Measurements from ENCODE around the gene AIFM3.
"Not testable (repeated sequence)": the region's sequence is repeated elsewhere in the genome, so short reads cannot be mapped to it uniquely, and the experiment has no call there.

The AIFM3 gene

GRCh38 chr22:20970939-20971657, 4.0 kb downstream of the AIFM3 start:
- no peak for TF ChIP-seq EZH2phosphoT487 (IDR thresholded peaks at IDR 0.05; ENCODE audit: borderline replicate concordance)
- TF ChIP-seq, protein P1, sequence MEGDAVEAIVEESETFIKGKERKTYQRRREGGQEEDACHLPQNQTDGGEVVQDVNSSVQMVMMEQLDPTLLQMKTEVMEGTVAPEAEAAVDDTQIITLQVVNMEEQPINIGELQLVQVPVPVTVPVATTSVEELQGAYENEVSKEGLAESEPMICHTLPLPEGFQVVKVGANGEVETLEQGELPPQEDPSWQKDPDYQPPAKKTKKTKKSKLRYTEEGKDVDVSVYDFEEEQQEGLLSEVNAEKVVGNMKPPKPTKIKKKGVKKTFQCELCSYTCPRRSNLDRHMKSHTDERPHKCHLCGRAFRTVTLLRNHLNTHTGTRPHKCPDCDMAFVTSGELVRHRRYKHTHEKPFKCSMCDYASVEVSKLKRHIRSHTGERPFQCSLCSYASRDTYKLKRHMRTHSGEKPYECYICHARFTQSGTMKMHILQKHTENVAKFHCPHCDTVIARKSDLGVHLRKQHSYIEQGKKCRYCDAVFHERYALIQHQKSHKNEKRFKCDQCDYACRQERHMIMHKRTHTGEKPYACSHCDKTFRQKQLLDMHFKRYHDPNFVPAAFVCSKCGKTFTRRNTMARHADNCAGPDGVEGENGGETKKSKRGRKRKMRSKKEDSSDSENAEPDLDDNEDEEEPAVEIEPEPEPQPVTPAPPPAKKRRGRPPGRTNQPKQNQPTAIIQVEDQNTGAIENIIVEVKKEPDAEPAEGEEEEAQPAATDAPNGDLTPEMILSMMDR (conservative IDR thresholded peaks at IDR 0.05; ENCODE audit: low read length): no peak
- H3K4me3 ChIP-seq (ENCODE audit: low read length, poor library complexity, severe bottlenecking): no peak overlapping the region
- no peaks in the 10 kb centered on the region for H3K79me2 ChIP-seq (ENCODE audit: insufficient read depth, low read length)
- no peak overlapping the region for H3K4me2 ChIP-seq (ENCODE audit: low read depth, low read length, poor library complexity, severe bottlenecking)
- H3F3A ChIP-seq (ENCODE audit: low read depth): no peaks in the 10 kb centered on the region
- no peaks in the 10 kb centered on the region for H4K20me1 ChIP-seq (ENCODE audit: insufficient read depth, low read length, poor library complexity, severe bottlenecking)
- no peak overlapping the region for H2AFZ ChIP-seq (ENCODE audit: low read length)
- no peaks in the 10 kb centered on the region for H3K36me3 ChIP-seq (ENCODE audit: insufficient read depth, low read length)
- H3K9me2 ChIP-seq (replicated peaks; ENCODE audit: low read depth, low read length): no peaks in the 10 kb centered on the region
- H3K27me3 ChIP-seq (ENCODE audit: insufficient read depth, low read length, poor library complexity, severe bottlenecking): no peaks in the 10 kb centered on the region
- no peak overlapping the region for H3K9ac ChIP-seq (ENCODE audit: low read depth, low read length, poor library complexity, severe bottlenecking)
- H3K9me3 ChIP-seq (ENCODE audit: insufficient read depth, low read depth, low read length): no peaks in the 10 kb centered on the region
- H3K4me1 ChIP-seq (ENCODE audit: insufficient read depth, low read length, poor library complexity, severe bottlenecking): peaks cover under 1% of the 10 kb centered on the region

DNA sequence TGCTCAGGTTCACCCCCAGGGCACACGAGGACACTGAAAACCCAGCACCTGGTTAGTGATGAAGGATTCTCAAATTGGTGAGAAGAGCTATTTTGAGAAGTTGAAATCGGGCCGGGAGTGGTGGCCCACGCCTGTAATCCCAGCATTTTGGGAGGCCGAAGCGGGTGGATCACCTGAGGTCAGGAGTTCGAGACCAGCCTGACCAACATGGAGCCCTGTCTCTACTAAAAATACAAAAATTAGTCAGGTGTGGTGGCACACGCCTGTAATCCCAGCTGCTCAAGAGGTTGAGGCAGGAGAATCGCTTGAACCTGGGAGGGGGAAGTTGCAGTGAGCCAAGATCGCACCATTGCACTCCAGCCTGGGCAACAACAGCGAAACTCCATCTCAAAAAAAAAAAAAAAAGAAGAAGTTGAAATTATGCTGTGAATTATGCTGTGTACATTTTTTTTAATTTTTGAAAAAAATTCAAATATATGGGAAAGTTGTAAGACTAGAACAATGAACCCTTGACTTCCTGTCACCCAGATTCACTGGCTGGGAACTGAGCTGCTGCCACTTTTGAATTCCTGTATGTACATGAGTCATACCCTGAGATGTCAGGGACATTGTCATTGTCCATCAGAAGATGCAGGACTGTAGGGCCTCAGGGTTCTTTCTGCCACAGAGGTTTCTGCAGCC, 5.1 kb downstream of the AIFM3 start:
- H3K4me3 ChIP-seq (ENCODE audit: low read length, poor library complexity, severe bottlenecking); H2AFZ ChIP-seq (ENCODE audit: low read length); H3K9ac ChIP-seq (ENCODE audit: low read depth, low read length, poor library complexity, severe bottlenecking); H3F3A ChIP-seq (ENCODE audit: low read depth); H3K36me3 ChIP-seq (ENCODE audit: insufficient read depth, low read length); H3K9me3 ChIP-seq (ENCODE audit: insufficient read depth, low read depth, low read length); H3K79me2 ChIP-seq (ENCODE audit: insufficient read depth, low read length); H3K27me3 ChIP-seq (ENCODE audit: insufficient read depth, low read length, poor library complexity, severe bottlenecking); H4K20me1 ChIP-seq (ENCODE audit: insufficient read depth, low read length, poor library complexity, severe bottlenecking); H3K4me1 ChIP-seq (ENCODE audit: insufficient read depth, low read length, poor library complexity, severe bottlenecking); H3K9me2 ChIP-seq (replicated peaks; ENCODE audit: low read depth, low read length); H3K4me2 ChIP-seq (ENCODE audit: low read depth, low read length, poor library complexity, severe bottlenecking): not testable (repeated sequence)

- Histone ChIP-seq H3F3A (ENCODE audit: low read depth) (no peaks in the 10 kb centered on the region), H3K4me3 (ENCODE audit: low read length, poor library complexity, severe bottlenecking) (no peak overlapping the region), H3K9ac (ENCODE audit: low read depth, low read length, poor library complexity, severe bottlenecking) (no peak overlapping the region), H3K4me2 (ENCODE audit: low read depth, low read length, poor library complexity, severe bottlenecking) (no peak overlapping the region), H2AFZ (ENCODE audit: low read length) (no peak overlapping the region), H3K79me2 (ENCODE audit: insufficient read depth, low read length) (no peaks in the 10 kb centered on the region), H4K20me1 (ENCODE audit: insufficient read depth, low read length, poor library complexity, severe bottlenecking) (no peaks in the 10 kb centered on the region), H3K4me1 (ENCODE audit: insufficient read depth, low read length, poor library complexity, severe bottlenecking) (no peaks in the 10 kb centered on the region), H3K9me3 (ENCODE audit: insufficient read depth, low read depth, low read length) (no peaks in the 10 kb centered on the region), H3K9me2 (replicated peaks; ENCODE audit: low read depth, low read length) (no peaks in the 10 kb centered on the region), H3K27me3 (ENCODE audit: insufficient read depth, low read length, poor library complexity, severe bottlenecking) (no peaks in the 10 kb centered on the region), H3K36me3 (ENCODE audit: insufficient read depth, low read length) (no peaks in the 10 kb centered on the region)
- no peak for TF ChIP-seq EZH2phosphoT487 (IDR thresholded peaks at IDR 0.05; ENCODE audit: borderline replicate concordance)
- TF ChIP-seq, protein P1 (conservative IDR thresholded peaks at IDR 0.05; ENCODE audit: low read length): no peak
Observed at GRCh38 chr22:20972933-20973577, 6.0 kb downstream of the AIFM3 start.
